D721Med (cell line): ENCODE measurements around the gene PNPLA1.

Experiments used
- DNase-seq: peaks from one replicate; pipeline ENCODE4 v3.0.0; 2011; ENCODE audit warnings: low spot score; ENCODE audit not compliant: insufficient read length
- FAIRE-seq: peaks from 2 replicates; lab custom pipeline; 2011; peaks lifted over from hg19 to GRCh38; lab: Jason Lieb, UNC
- CTCF ChIP-seq: IDR thresholded peaks from 2 replicates; pipeline ENCODE4 v1.5.1; 2012; ENCODE audit warnings: mild to moderate bottlenecking, control low read depth; ENCODE audit not compliant: insufficient read depth; ENCODE audit errors: missing control alignments

PNPLA1 gene

GRCh38 chr6:36349240-36349639, 79.4 kb downstream of the PNPLA1 start:
- no peak for FAIRE-seq
- no peak for DNase-seq
- no peak for TF ChIP-seq CTCF

- FAIRE-seq, result no peak
- no peak for DNase-seq
- TF ChIP-seq CTCF, result no peak
These were observed 80.2 kb downstream of the PNPLA1 start for GRCh38 chr6:36350082-36350481.

GRCh38 chr6:36350681-36351571, 81.1 kb downstream of the PNPLA1 start:
- no peak for TF ChIP-seq CTCF
- FAIRE-seq, result no peak
- no peak for DNase-seq

- FAIRE-seq, result no peak
- no peak for TF ChIP-seq CTCF
- DNase-seq, result no peak
These were observed 82.8 kb downstream of the PNPLA1 start for GRCh38 chr6:36352477-36353157.

- TF ChIP-seq CTCF, result no peak
- no peak for FAIRE-seq
- no peak for DNase-seq
These were observed 83.6 kb downstream of the PNPLA1 start for GRCh38 chr6:36353411-36353915.

GRCh38 chr6:36355819-36356218, 86.0 kb downstream of the PNPLA1 start:
- no peak for TF ChIP-seq CTCF
- no peak for DNase-seq
- FAIRE-seq, result no peak

GRCh38 chr6:36357872-36358225, 88.0 kb downstream of the PNPLA1 start:
- TF ChIP-seq CTCF, result no peak
- DNase-seq (no peak), FAIRE-seq (no peak)
